ENCODE data around the gene SAC3D1.
"Not testable (repeated sequence)": the region's sequence is repeated elsewhere in the genome, so short reads cannot be mapped to it uniquely, and the experiment has no call there.

SAC3D1 gene

DNA sequence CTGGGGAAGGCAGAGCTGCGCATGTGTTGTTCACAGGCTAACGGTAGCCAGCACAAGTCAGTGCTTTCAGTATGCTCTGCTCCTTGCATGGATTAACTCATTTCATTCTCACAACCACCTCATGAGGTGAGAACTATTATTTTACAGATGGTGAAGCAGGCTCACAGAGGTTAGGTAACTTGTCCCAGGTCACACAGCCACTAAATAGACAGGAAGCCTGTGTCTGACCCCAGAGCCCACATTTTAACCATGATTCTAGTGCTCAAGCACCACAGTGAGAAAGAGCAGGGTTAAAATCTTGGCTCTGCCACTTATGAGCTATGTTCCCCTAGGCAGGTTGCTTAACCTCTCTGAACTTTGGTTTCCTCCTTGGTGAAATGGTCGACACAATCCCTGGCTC, 20.0 kb upstream of the SAC3D1 start:
- intact Hi-C loops (cut with DNase I), result no loop called here
- no peak for DNase-seq

GRCh38 chr11:65021509-65021908, 19.5 kb upstream of the SAC3D1 start:
- peak in 1 of 10 donors; percentile 51 for DNase-seq
- intact Hi-C loops (cut with DNase I), result no loop called here

- DNase-seq; intact Hi-C loops (cut with DNase I): not testable (repeated sequence)
Observed at GRCh38 chr11:65023502-65023901, 17.5 kb upstream of the SAC3D1 start.

- no peak for DNase-seq
- intact Hi-C loops (cut with DNase I), result loop anchor here (1.0 to 5.0 kb wide), 5 partner anchors 13 to 103 kb away; partner anchors contain the start of genes ARL2, CDCA5, PPP2R5B and TM7SF2
Observed at GRCh38 chr11:65026810-65027209, 14.2 kb upstream of the SAC3D1 start.

GRCh38 chr11:65027213-65028067, 13.6 kb upstream of the SAC3D1 start, which contains the start of gene SNX15:
TSS of gene SNX15 (plus strand) at chr11:65027439. CDS start at chr11:65027538, 99 bp downstream.
- intact Hi-C loops (cut with DNase I), result loop anchor here (1.0 to 5.0 kb wide), 5 partner anchors 13 to 103 kb away; partner anchors contain the start of genes ARL2, CDCA5, PPP2R5B and TM7SF2
- DNase-seq, result peak; percentile 92 to 99 (median 94)

DNA sequence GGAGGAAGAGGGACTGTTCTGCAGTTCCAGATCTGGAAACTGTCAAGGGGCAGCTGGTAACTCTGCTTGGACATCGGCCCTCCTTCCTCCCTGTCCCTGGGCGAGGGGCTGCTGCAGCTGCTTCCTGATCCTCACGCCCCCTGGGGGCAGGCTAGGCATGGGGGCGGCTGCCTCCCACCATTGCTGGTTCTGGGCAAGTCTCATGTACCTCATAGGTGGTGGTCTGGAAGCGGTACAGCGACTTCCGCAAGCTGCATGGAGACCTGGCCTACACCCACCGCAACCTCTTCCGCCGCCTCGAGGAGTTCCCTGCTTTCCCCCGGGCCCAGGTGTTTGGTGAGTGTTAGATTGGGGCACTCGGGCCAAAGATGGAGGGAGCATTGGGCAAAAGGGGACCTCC, 8.8 kb upstream of the SAC3D1 start:
- intact Hi-C loops (cut with DNase I), result no loop called here
- peak in 1 of 10 donors; percentile 55 for DNase-seq

DNA sequence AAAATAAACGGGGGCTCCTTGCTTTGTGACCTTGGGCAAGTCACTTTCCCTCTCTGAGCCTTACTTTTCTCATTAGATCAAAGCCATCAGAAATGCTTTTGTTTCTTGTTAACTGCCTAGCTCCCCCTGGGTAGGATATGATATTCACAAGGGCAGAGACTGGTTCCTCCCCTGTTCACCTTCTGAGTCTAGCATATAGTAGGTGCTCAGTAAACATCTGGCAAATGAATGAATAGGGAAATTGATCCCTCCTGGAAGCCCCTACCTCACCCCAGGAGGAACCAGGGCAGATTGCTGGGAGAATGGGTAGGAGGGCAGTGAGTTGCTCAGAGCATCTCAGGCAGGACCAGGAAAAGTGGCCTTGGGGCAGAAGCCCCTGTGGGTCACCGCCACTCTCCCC, 6.6 kb upstream of the SAC3D1 start:
- intact Hi-C loops (cut with DNase I), result no loop called here
- DNase-seq, result no peak

GRCh38 chr11:65035579-65035978, 5.4 kb upstream of the SAC3D1 start:
- intact Hi-C loops (cut with DNase I), result no loop called here
- DNase-seq, result no peak

DNA sequence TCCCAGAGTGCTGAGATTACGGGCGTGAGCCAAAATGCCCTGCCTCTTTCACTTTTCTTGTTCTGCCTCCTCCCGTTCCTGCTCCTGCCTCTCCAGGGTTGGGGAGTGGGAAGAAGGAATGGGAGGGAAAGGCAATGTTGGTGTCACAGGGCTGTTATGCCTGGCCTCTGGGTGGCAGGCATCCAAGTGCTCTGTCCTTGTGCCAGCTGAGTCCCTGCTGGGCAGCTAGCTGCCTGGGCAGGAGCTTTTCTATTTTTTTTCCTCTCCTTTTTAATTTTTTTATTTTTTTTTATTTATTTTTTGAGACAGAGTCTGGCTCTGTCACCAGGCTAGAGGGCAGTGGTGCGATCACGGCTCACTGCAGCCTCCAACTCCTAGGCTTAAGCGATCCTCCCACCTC, 4.1 kb upstream of the SAC3D1 start:
- DNase-seq, result peak in 9 of 10 donors; percentile 41 to 93 (median 66)
- intact Hi-C loops (cut with DNase I), result no loop called here

- intact Hi-C loops (cut with DNase I), result loop anchor here (1.0 to 2.0 kb wide), 2 partner anchors 10 to 26 kb away; partner anchors contain the start of gene ARL2
- DNase-seq, result no peak
Observed at GRCh38 chr11:65040520-65040846, 527 bp upstream of the SAC3D1 start.

GRCh38 chr11:65042891-65043290, 1.9 kb downstream of the SAC3D1 start:
- intact Hi-C loops (cut with DNase I), result no loop called here
- no peak for DNase-seq

- peak in 1 of 10 donors; percentile 14 for DNase-seq
- intact Hi-C loops (cut with DNase I), result no loop called here
Observed at GRCh38 chr11:65043881-65044501, 3.0 kb downstream of the SAC3D1 start.

- DNase-seq, result no peak
- intact Hi-C loops (cut with DNase I), result no loop called here
Observed at GRCh38 chr11:65045061-65045460, 4.1 kb downstream of the SAC3D1 start.

DNA sequence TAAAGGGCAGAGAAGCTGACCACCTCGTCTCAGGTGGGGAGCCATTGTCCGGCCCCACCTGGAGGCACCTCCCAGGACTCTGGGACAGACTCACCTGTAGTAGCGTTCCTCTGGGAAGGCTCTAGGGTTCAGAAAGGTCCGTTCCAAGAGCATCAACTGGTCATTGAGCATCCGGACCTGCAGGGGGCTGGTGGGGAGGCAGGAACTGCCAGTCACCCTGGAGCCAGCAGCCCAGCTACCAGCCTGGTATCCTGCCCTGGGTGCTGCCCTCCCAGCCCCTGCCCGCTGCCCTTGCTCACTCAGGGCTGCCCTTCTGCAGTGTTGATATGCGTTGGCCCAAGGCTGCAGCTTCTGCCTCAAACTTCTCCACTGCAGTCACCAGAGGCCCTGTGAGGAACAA, 4.7 kb downstream of the SAC3D1 start:
- intact Hi-C loops (cut with DNase I), result no loop called here
- no peak for DNase-seq

DNA sequence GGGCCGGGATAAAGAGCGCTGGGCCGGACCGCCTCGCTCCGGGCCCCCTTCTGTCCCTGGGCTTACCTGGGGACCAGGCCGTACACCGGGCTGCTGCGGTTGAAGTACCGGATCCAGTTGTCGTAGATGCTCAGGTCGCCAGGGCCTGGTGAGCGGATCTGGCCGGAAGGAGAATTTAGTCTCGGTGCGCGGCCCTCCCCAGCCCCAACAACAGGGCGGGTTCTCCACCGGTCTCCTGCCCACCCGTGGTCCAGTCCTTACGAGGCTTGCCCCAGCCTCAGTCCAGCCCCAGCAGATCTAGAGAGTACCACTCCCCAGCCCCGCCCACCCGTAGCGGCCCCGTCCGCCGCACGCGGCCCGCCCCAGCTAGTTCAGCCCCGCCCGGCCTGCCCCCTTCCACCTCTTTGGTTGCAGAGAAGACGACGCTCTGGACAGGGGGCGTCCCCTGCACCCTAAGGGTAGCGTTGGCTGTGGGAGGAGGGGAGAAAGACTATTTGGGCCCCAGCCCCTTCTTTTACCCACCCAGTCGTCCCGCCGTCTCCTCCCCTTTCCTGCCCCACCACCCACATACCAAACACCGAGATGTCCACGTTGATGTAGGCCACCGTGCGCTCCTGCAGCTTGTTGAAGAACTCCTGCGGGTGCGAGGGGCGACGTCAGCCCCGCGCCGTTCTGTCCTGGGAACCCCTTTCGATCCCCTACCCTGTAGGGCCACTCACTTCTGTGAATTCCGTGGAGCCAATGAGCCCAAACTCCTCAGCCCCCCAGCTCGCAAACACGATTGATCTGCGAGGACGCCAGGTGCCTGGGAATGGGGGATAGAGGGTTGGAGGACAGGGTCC, 6.8 kb downstream of the SAC3D1 start:
- intact Hi-C loops (cut with DNase I), result no loop called here
- no peak for DNase-seq

DNA sequence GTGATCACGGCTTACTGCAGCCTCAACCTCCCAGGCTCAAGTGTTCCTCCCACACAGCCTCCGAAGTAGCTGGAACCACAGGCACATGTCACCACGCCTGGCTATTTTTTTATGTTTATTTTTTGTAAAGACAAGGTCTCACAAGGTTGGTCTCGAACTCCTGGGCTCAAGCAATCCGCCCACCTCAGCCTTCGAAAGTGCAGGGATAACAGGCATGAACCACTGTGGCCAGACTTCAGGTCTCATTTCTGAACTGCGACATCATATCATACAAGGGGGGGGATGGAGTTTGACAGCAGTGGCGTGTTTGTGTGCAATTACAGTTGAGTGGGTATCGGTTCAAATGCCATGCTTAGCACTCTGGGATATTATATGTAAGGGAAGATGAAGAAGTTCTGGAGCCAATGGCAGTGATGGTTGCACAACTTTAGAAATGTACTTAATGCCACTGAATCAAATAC, 10.4 kb downstream of the SAC3D1 start:
- DNase-seq, result no peak
- intact Hi-C loops (cut with DNase I), result no loop called here

- no peak for DNase-seq
- intact Hi-C loops (cut with DNase I), result no loop called here
Observed at GRCh38 chr11:65053827-65054508, 13.0 kb downstream of the SAC3D1 start.

DNA sequence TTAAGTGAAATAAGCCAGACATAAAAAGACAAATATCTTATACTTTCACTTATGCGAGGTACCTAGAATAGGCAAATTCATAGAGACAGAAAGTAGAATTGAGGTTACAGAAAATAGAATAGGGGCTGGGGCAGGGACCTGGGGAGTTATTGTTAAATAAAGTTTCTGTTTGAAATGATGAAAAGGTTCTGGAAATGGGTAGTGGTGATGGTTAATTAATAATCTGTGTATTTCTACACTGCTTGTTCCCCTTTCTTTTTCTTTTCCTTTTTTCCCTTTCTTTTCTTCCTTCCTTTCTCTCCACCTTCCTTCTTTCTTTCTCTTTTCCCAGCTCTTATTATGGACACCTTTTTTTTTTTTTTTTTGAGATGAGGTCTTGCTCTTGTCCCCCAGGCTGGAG, 14.5 kb downstream of the SAC3D1 start:
- intact Hi-C loops (cut with DNase I), result no loop called here
- DNase-seq, result no peak

GRCh38 chr11:65056999-65057398, 16.0 kb downstream of the SAC3D1 start:
- DNase-seq, result no peak
- intact Hi-C loops (cut with DNase I), result no loop called here

DNA sequence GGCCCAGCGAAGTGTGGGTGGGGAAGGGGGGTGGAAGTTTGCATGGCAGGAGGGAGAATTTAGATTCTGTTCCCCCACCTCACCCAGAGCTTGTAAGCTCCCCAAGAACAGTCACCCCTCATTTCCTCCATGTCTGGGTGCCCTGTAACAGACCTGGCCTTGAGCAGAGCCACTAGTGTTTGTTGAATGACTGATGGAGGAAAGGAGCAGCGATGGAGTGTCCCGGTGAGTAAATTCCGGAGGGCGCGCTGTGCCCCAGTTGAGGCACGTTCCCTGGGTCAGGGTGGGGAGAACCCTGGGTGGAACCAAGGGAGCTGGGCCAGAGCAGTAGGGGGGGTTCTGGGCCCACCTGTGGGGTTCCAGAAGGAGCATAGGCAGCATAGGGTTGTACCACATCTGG, 16.5 kb downstream of the SAC3D1 start:
- intact Hi-C loops (cut with DNase I), result no loop called here
- no peak for DNase-seq
